ENCODE results near the gene ERMARD. TPM values are rescaled to one million over a fixed set of nuclear protein-coding genes. Genes with fewer than 3 reads are reported as not detected.

ERMARD gene
- total RNA-seq, 1 experiment from 2014 or later: 13.6 TPM

DNA sequence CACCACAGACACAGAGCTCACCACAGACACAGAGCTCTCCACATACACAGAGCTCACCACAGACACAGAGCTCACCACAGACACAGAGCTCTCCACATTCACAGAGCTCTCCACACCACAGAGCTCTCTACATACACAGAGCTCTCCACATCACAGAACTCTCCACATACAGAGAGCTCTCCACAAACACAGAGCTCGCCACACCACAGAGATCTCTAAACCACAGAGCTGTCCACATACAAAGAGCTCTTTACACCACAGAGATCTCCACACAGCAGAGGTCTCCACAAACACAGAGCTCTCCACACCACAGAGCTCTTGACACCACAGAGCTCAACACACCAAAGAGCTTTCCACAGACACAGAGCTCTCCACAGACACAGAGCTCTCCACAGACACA is 55.8 kb downstream of the ERMARD start:
- Histone ChIP-seq H3K14ac (ENCODE audit: insufficient read depth, low read length) (no peak overlapping the region), H3K27ac (ENCODE audit: insufficient read length, low read depth, low read length) (no peak overlapping the region), H3K27me3 (ENCODE audit: insufficient read depth, low read length) (0 out of 2 replicates have a peak, but pooled peaks cover 2% of the 10 kb centered on the region), H3K23me2 (ENCODE audit: insufficient read length, low read depth, low read length, poor library complexity, severe bottlenecking) (no peaks in the 10 kb centered on the region), H3K9me3 (ENCODE audit: control insufficient read depth, low read depth, low read length) (no peaks in the 10 kb centered on the region), H2BK20ac (ENCODE audit: low read depth, low read length, poor library complexity, severe bottlenecking) (no peak overlapping the region), H3K4me2 (ENCODE audit: insufficient read depth, insufficient read length, low read length) (no peak overlapping the region), H3K9ac (ENCODE audit: extremely low read depth, insufficient read length, low read length) (no peak overlapping the region), H3K79me1 (ENCODE audit: insufficient read depth, low read depth, low read length, poor library complexity, severe bottlenecking) (no peaks in the 10 kb centered on the region), H3T11ph (ENCODE audit: low read length) (no peak overlapping the region), H3K4ac (ENCODE audit: low read depth, low read length) (no peak overlapping the region), H3K18ac (ENCODE audit: insufficient read length, low read depth, low read length) (no peak overlapping the region), H3K79me2 (ENCODE audit: insufficient read depth, low read length) (no peaks in the 10 kb centered on the region), H3K23ac (ENCODE audit: insufficient read length, low read depth, low read length) (no peak overlapping the region), H2AFZ (ENCODE audit: low read length) (no peak overlapping the region), H2BK120ac (ENCODE audit: low read depth, low read length, poor library complexity, severe bottlenecking) (no peak overlapping the region), H2BK5ac (ENCODE audit: insufficient read length, low read length) (no peak overlapping the region), H4K20me1 (ENCODE audit: control insufficient read depth, insufficient read depth, insufficient read length) (no peaks in the 10 kb centered on the region), H3K4me1 (ENCODE audit: insufficient read depth, low read length) (no peaks in the 10 kb centered on the region), H4K5ac (ENCODE audit: insufficient read length, low read depth, low read length) (no peak overlapping the region), H3K56ac (ENCODE audit: insufficient read length, low read depth, low read length) (no peak overlapping the region), H2AK5ac (ENCODE audit: insufficient read length, low read length) (no peak overlapping the region), H4K8ac (replicated peaks; ENCODE audit: insufficient read length, low read depth, low read length) (no peak overlapping the region), H4K91ac (ENCODE audit: insufficient read length, low read depth, low read length) (no peak overlapping the region), H2BK15ac (ENCODE audit: low read depth, low read length) (no peak overlapping the region), H2BK12ac (ENCODE audit: insufficient read length, low read depth, low read length) (no peak overlapping the region)
- peaks cover 48% of the 10 kb centered on the region for H3K27me3 Mint-ChIP-seq (ENCODE audit: low read depth)
- H3K9me3 Mint-ChIP-seq: no peaks in the 10 kb centered on the region; a peak in 3 of 5 replicates
- no CpG with 5 or more reads among the region's 1 CpG for WGBS (ENCODE audit: extremely low coverage, insufficient read length, low lambda C conversion rate)
- no peak for DNase-seq
- peaks cover 18 to 24% of the 10 kb centered on the region in 2 experiments for H3K4me1 Mint-ChIP-seq
- H3K4me3 Mint-ChIP-seq: no peak overlapping the region
- no peaks in the 10 kb centered on the region for H3K36me3 Mint-ChIP-seq (ENCODE audit: insufficient read depth in 1 of 3, low read depth in 3 of 3)
- no peak overlapping the region for H3K27ac Mint-ChIP-seq
- TF ChIP-seq, protein P1, sequence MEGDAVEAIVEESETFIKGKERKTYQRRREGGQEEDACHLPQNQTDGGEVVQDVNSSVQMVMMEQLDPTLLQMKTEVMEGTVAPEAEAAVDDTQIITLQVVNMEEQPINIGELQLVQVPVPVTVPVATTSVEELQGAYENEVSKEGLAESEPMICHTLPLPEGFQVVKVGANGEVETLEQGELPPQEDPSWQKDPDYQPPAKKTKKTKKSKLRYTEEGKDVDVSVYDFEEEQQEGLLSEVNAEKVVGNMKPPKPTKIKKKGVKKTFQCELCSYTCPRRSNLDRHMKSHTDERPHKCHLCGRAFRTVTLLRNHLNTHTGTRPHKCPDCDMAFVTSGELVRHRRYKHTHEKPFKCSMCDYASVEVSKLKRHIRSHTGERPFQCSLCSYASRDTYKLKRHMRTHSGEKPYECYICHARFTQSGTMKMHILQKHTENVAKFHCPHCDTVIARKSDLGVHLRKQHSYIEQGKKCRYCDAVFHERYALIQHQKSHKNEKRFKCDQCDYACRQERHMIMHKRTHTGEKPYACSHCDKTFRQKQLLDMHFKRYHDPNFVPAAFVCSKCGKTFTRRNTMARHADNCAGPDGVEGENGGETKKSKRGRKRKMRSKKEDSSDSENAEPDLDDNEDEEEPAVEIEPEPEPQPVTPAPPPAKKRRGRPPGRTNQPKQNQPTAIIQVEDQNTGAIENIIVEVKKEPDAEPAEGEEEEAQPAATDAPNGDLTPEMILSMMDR (conservative IDR thresholded peaks at IDR 0.05): no peak
